Left lobe of liver (tissue), 2 donors: ENCODE results near the gene CYP46A1. TPM values are rescaled to one million over a fixed set of nuclear protein-coding genes. Genes with fewer than 3 reads are reported as not detected.

Experiments used
- ATAC-seq: fragments of 200-7000 bp; cut with Tn5 transposase; one replicate; pipeline ENCODE4 v1.9.1; 2020; ENCODE audit warnings: mild to moderate bottlenecking, moderate library complexity
- DNase-seq: peaks from one replicate; pipeline ENCODE4 v3.0.0-alpha.2; 2020; ENCODE audit warnings: low spot score
- total RNA-seq: library from RNA; stranded (reverse); gene quantifications from one replicate; pipeline ENCODE4 v1.2.1, GENCODE V29; 2021
- donor health status: DM: no; HTN: no; CAD: no; lungs with moderate emphysema.
- donor health status: DM: no; HTN: yes; CAD: no.

CYP46A1 gene
- total RNA-seq, 1 donor from 2014 or later: 1.5 TPM

GRCh38 chr14:99773521-99774497, 89.7 kb downstream of the CYP46A1 start:
- ATAC-seq (no peak), DNase-seq (peak; percentile 32)

- peak; percentile 45 for DNase-seq
- ATAC-seq: no peak
These were observed 90.6 kb downstream of the CYP46A1 start for GRCh38 chr14:99774556-99775307.

GRCh38 chr14:99775351-99775750, 91.3 kb downstream of the CYP46A1 start:
- DNase-seq (peak; percentile 35), ATAC-seq (no peak)

Other genes with a start within 250 kb of the CYP46A1 start
- gene SETD3, start 203.4 kb upstream of the CYP46A1 start, total RNA-seq: 25.1 TPM
- 13.8 TPM for gene CCNK, start 202.9 kb upstream of the CYP46A1 start, total RNA-seq
- gene CCDC85C, start 80.1 kb upstream of the CYP46A1 start, total RNA-seq: 25.0 TPM
- 0.96 TPM for gene HHIPL1, start 39.2 kb upstream of the CYP46A1 start, total RNA-seq
- 5.1 TPM for gene EML1, start 109.1 kb downstream of the CYP46A1 start, total RNA-seq